ENCODE measurements around the gene C2CD4B. TPM values are rescaled to one million over a fixed set of nuclear protein-coding genes. Genes with fewer than 3 reads are reported as not detected.
A peak's percentile ranks its signal among the peaks of the same experiment; 100 is the strongest.

C2CD4B gene
- total RNA-seq, 1 experiment from 2014 or later = 0.26 TPM

DNA sequence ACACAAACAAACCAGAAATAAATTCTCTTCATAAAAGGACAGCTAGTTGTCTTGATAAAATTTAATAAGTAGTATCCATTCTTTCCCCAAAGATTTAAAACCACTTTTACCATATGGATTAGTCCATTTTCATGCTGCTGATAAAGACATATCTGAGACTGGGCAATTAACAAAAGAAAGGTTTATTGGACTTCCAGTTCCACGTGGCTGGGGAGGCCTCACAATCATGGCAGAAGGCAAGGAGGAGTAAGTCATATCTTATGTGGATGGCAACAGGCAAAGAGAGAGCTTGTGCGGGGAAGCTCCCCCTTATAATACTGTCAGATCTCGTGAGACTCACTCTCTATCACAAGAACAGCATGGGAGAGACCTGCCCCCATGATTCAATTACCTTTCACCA is 38.7 kb downstream of the C2CD4B start:
- intact Hi-C loops (cut with micrococcal nuclease; ENCODE audit: unreplicated experiment) (no loop called here), in situ Hi-C loops (cut with HindIII; ENCODE audit: low pct_unique_long_range_greater_than_20kb, low sequenced_read_pairs) (no loop called here)
- ChIA-PET CTCF (interaction anchor here (1.9 to 2.1 kb wide), 2 partner anchors 128 to 180 kb away, joined by 6 to 8 read pairs; no protein-coding TSS in a partner anchor), POLR2A (no interaction called here)
- Histone ChIP-seq H3K27ac (ENCODE audit: low read length) (no peak overlapping the region), H3K4me1 (ENCODE audit: control insufficient read depth, insufficient read depth, low read length) (no peaks in the 10 kb centered on the region), H3K36me3 (ENCODE audit: control insufficient read depth, insufficient read depth, low read length) (no peaks in the 10 kb centered on the region), H3K9me3 (ENCODE audit: control insufficient read depth, insufficient read depth, low read depth, low read length) (no peaks in the 10 kb centered on the region), H3K4me3 (ENCODE audit: low read depth in 2 of 2, low read length in 2 of 2) (no peak overlapping the region), H3K27me3 (ENCODE audit: control insufficient read depth, insufficient read depth, low read length) (no peaks in the 10 kb centered on the region)
- no peak for DNase-seq (ENCODE audit: low read depth, low spot score)
- no TSS peak for BruUV-seq (replicated peaks)
- no peak for ATAC-seq
- no peak for TF ChIP-seq SIN3A (IDR thresholded peaks at IDR 0.05; ENCODE audit: borderline replicate concordance, insufficient read depth, low read depth, low read length)
- no peak for TF ChIP-seq TCF7L2 (IDR thresholded peaks at IDR 0.05; ENCODE audit: low read depth, low read length)
- no peak for TF ChIP-seq CTCF (IDR thresholded peaks at IDR 0.05)
- TF ChIP-seq, protein P1, sequence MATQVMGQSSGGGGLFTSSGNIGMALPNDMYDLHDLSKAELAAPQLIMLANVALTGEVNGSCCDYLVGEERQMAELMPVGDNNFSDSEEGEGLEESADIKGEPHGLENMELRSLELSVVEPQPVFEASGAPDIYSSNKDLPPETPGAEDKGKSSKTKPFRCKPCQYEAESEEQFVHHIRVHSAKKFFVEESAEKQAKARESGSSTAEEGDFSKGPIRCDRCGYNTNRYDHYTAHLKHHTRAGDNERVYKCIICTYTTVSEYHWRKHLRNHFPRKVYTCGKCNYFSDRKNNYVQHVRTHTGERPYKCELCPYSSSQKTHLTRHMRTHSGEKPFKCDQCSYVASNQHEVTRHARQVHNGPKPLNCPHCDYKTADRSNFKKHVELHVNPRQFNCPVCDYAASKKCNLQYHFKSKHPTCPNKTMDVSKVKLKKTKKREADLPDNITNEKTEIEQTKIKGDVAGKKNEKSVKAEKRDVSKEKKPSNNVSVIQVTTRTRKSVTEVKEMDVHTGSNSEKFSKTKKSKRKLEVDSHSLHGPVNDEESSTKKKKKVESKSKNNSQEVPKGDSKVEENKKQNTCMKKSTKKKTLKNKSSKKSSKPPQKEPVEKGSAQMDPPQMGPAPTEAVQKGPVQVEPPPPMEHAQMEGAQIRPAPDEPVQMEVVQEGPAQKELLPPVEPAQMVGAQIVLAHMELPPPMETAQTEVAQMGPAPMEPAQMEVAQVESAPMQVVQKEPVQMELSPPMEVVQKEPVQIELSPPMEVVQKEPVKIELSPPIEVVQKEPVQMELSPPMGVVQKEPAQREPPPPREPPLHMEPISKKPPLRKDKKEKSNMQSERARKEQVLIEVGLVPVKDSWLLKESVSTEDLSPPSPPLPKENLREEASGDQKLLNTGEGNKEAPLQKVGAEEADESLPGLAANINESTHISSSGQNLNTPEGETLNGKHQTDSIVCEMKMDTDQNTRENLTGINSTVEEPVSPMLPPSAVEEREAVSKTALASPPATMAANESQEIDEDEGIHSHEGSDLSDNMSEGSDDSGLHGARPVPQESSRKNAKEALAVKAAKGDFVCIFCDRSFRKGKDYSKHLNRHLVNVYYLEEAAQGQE (IDR thresholded peaks at IDR 0.05; ENCODE audit: insufficient read depth in 1 of 2, low read depth in 2 of 2, low read length in 1 of 2) = no peak
- TF ChIP-seq POLR2AphosphoS5 (IDR thresholded peaks at IDR 0.05; ENCODE audit: low read depth, low read length) = no peak

DNA sequence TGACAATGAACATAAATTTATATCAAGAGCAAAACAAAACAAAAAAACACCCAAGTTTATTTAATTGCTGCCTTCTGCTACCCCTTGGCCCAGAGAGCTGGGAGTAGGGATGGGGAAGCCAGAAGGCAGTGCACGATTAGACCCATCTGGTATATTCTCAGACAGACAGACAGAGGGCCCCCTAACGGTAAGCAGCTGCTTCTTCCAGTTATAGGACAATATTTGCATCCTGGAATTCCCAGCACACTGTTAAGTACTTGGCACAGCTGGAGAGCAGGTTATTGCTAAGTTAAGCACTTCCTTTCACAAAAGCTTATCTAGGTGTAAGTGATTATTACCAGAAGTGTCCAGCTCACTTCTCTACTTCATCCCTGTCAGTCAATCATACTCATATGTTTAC is 39.3 kb downstream of the C2CD4B start:
- no TSS peak for BruUV-seq (replicated peaks)
- peak; percentile 84; the same call in 1 of the 2 replicates for ATAC-seq

More for the DNA sequence above, 39.3 kb downstream of the C2CD4B start:
- intact Hi-C loops (cut with micrococcal nuclease; ENCODE audit: unreplicated experiment) (loop anchor here (2.0 kb wide), 1 partner anchor 77 kb away; no protein-coding TSS in a partner anchor), in situ Hi-C loops (cut with HindIII; ENCODE audit: low pct_unique_long_range_greater_than_20kb, low sequenced_read_pairs) (no loop called here)
- H3K9me3 ChIP-seq (ENCODE audit: control insufficient read depth, insufficient read depth, low read depth, low read length) = no peaks in the 10 kb centered on the region
- POLR2A ChIA-PET = no interaction called here
- no peak overlapping the region for H3K4me3 ChIP-seq (ENCODE audit: low read depth in 2 of 2, low read length in 2 of 2)
- TF ChIP-seq SIN3A (IDR thresholded peaks at IDR 0.05; ENCODE audit: borderline replicate concordance, insufficient read depth, low read depth, low read length) (no peak), CTCF (IDR thresholded peaks at IDR 0.05) (peak; percentile 59), TCF7L2 (IDR thresholded peaks at IDR 0.05; ENCODE audit: low read depth, low read length) (no peak), POLR2AphosphoS5 (IDR thresholded peaks at IDR 0.05; ENCODE audit: low read depth, low read length) (no peak)
- TF ChIP-seq, protein P1 (IDR thresholded peaks at IDR 0.05; ENCODE audit: insufficient read depth in 1 of 2, low read depth in 2 of 2, low read length in 1 of 2) = no peak
- no peaks in the 10 kb centered on the region for H3K27me3 ChIP-seq (ENCODE audit: control insufficient read depth, insufficient read depth, low read length)
- no peak for DNase-seq (ENCODE audit: low read depth, low spot score)
- CTCF ChIA-PET = interaction anchor here (0.6 to 2.1 kb wide), 3 partner anchors 24 to 181 kb away, joined by 3 to 8 read pairs (median 6); no protein-coding TSS in a partner anchor
- no peaks in the 10 kb centered on the region for H3K36me3 ChIP-seq (ENCODE audit: control insufficient read depth, insufficient read depth, low read length)
- no peaks in the 10 kb centered on the region for H3K4me1 ChIP-seq (ENCODE audit: control insufficient read depth, insufficient read depth, low read length)
- H3K27ac ChIP-seq (ENCODE audit: low read length) = no peak overlapping the region
